ENCODE data around the gene IRX2.

IRX2 gene

DNA sequence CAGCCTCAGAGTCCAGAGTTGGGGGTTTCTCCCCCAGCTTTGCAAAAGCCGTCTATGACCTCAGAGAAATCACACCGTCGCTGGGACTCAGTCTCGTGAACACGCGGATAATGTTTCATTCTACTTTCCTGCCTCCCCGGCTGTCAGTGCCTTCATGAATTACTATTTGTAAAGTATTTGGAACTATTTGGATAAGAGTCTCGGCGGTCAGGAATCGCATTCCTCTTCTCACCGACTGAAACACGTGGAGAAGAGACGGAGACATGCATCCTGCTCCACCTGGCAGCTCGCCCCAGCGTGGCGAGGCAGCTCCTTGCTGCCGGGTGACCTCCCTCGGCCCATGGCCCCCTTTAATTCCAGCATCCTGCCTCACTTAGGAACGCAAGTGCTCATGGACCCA, 23.9 kb downstream of the IRX2 start:
- TF ChIP-seq, protein P1, sequence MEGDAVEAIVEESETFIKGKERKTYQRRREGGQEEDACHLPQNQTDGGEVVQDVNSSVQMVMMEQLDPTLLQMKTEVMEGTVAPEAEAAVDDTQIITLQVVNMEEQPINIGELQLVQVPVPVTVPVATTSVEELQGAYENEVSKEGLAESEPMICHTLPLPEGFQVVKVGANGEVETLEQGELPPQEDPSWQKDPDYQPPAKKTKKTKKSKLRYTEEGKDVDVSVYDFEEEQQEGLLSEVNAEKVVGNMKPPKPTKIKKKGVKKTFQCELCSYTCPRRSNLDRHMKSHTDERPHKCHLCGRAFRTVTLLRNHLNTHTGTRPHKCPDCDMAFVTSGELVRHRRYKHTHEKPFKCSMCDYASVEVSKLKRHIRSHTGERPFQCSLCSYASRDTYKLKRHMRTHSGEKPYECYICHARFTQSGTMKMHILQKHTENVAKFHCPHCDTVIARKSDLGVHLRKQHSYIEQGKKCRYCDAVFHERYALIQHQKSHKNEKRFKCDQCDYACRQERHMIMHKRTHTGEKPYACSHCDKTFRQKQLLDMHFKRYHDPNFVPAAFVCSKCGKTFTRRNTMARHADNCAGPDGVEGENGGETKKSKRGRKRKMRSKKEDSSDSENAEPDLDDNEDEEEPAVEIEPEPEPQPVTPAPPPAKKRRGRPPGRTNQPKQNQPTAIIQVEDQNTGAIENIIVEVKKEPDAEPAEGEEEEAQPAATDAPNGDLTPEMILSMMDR (IDR thresholded peaks at IDR 0.05; ENCODE audit: unreplicated experiment in 3 of 3), result no peak
- Mint-ChIP-seq H3K9me3 (no peaks in the 10 kb centered on the region), H3K4me3 (no peak overlapping the region), H3K27me3 (ENCODE audit: low read depth) (peaks cover 92% of the 10 kb centered on the region), H3K36me3 (ENCODE audit: low read depth) (no peaks in the 10 kb centered on the region), H3K4me1 (no peaks in the 10 kb centered on the region), H3K27ac (no peak overlapping the region)

GRCh38 chr5:2725980-2726765, 25.3 kb downstream of the IRX2 start:
- Mint-ChIP-seq H3K4me1 (no peaks in the 10 kb centered on the region), H3K27ac (no peak overlapping the region), H3K9me3 (no peaks in the 10 kb centered on the region), H3K36me3 (ENCODE audit: low read depth) (no peaks in the 10 kb centered on the region), H3K4me3 (no peak overlapping the region), H3K27me3 (ENCODE audit: low read depth) (peaks cover 89% of the 10 kb centered on the region)
- TF ChIP-seq, protein P1 (IDR thresholded peaks at IDR 0.05; ENCODE audit: unreplicated experiment in 3 of 3), result no peak

GRCh38 chr5:2724831-2725230, 26.6 kb downstream of the IRX2 start:
- no peaks in the 10 kb centered on the region for H3K9me3 Mint-ChIP-seq
- no peaks in the 10 kb centered on the region for H3K36me3 Mint-ChIP-seq (ENCODE audit: low read depth)
- H3K4me3 Mint-ChIP-seq, result no peak overlapping the region
- no peaks in the 10 kb centered on the region for H3K4me1 Mint-ChIP-seq
- peaks cover 94% of the 10 kb centered on the region for H3K27me3 Mint-ChIP-seq (ENCODE audit: low read depth)
- TF ChIP-seq, protein P1 (IDR thresholded peaks at IDR 0.05; ENCODE audit: unreplicated experiment in 3 of 3), result no peak
- H3K27ac Mint-ChIP-seq, result no peak overlapping the region

GRCh38 chr5:2724031-2724581, 27.4 kb downstream of the IRX2 start:
- Mint-ChIP-seq H3K4me1 (no peaks in the 10 kb centered on the region), H3K27ac (no peak overlapping the region), H3K36me3 (ENCODE audit: low read depth) (no peaks in the 10 kb centered on the region), H3K9me3 (no peaks in the 10 kb centered on the region), H3K27me3 (ENCODE audit: low read depth) (peaks cover 90% of the 10 kb centered on the region), H3K4me3 (no peak overlapping the region)
- TF ChIP-seq, protein P1 (IDR thresholded peaks at IDR 0.05; ENCODE audit: unreplicated experiment in 3 of 3), result no peak

DNA sequence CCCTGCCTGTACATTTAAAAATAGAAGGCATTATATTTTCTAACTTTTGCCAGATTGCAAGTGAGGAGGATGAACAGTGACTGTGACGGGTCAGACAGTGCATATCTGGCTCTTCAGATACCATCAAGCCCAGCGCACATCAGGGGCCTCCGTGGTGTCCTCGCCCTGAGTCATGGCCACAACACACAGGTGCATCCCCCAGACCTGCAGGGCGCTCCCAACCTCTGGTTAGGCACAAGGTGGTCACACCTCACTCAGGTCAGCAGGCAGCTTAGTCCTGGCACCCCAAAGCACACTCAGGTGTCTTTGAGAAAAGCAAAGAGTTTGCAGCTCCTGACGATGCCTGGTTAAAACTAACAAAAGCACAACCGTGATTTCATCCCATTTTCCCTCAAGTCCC, 28.6 kb downstream of the IRX2 start:
- Mint-ChIP-seq H3K27me3 (ENCODE audit: low read depth) (peaks cover 84% of the 10 kb centered on the region), H3K9me3 (no peaks in the 10 kb centered on the region), H3K27ac (no peak overlapping the region), H3K4me1 (no peaks in the 10 kb centered on the region), H3K4me3 (no peak overlapping the region), H3K36me3 (ENCODE audit: low read depth) (no peaks in the 10 kb centered on the region)
- TF ChIP-seq, protein P1 (IDR thresholded peaks at IDR 0.05; ENCODE audit: unreplicated experiment in 3 of 3), result no peak
